Suppressor macrophage (primary cell): ENCODE data around the gene SEC24B.
"Not testable (repeated sequence)": the region's sequence is repeated elsewhere in the genome, so short reads cannot be mapped to it uniquely, and the experiment has no call there.

ENCODE experiments used
- DNase-seq, 4 experiments: peaks; one replicate each; pipeline ENCODE4 v3.0.0-alpha.2; 2020 to 2022

SEC24B gene

GRCh38 chr4:109510687-109511086, 77.1 kb downstream of the SEC24B start:
- no peak for DNase-seq

- DNase-seq = no peak
Measured at GRCh38 chr4:109511414-109511813, 77.8 kb downstream of the SEC24B start.

GRCh38 chr4:109513368-109513767, 79.8 kb downstream of the SEC24B start:
- not testable (repeated sequence) for DNase-seq

GRCh38 chr4:109532182-109532581, 98.6 kb downstream of the SEC24B start:
- DNase-seq = no peak

- no peak for DNase-seq
Measured at GRCh38 chr4:109545401-109545800, 111.8 kb downstream of the SEC24B start.

GRCh38 chr4:109547394-109547793, 113.8 kb downstream of the SEC24B start:
- no peak for DNase-seq

GRCh38 chr4:109548655-109549054, 115.0 kb downstream of the SEC24B start:
- DNase-seq = peak; percentile 86 to 95 (median 88)

GRCh38 chr4:109552237-109552636, 118.6 kb downstream of the SEC24B start:
- DNase-seq = no peak

GRCh38 chr4:109553130-109553529, 119.5 kb downstream of the SEC24B start:
- DNase-seq = no peak

GRCh38 chr4:109554971-109555370, 121.4 kb downstream of the SEC24B start:
- no peak for DNase-seq

GRCh38 chr4:109557433-109557832, 123.8 kb downstream of the SEC24B start:
- no peak for DNase-seq

GRCh38 chr4:109558095-109558494, 124.5 kb downstream of the SEC24B start:
- DNase-seq = not testable (repeated sequence)

GRCh38 chr4:109559625-109559982, 126.0 kb downstream of the SEC24B start:
- peak in 3 of 4 experiments; percentile 43 to 50 (median 49) for DNase-seq

GRCh38 chr4:109559983-109560686, 126.5 kb downstream of the SEC24B start, which contains the start of gene MCUB:
TSS of gene MCUB (plus strand) at chr4:109560246. CDS start at chr4:109560338, 92 bp downstream.
- peak; percentile 93 to 96 (median 95) for DNase-seq

GRCh38 chr4:109560687-109561461, 127.3 kb downstream of the SEC24B start:
- DNase-seq = peak; percentile 62 to 81 (median 72)

- no peak for DNase-seq
Measured at GRCh38 chr4:109562457-109563239, 129.0 kb downstream of the SEC24B start.

GRCh38 chr4:109571494-109571893, 137.9 kb downstream of the SEC24B start:
- peak in 1 of 4 experiments; percentile 5 for DNase-seq

- DNase-seq = no peak
Measured at GRCh38 chr4:109572154-109572553, 138.5 kb downstream of the SEC24B start.

- peak; percentile 47 to 68 (median 62) for DNase-seq
Measured at GRCh38 chr4:109574443-109574850, 140.8 kb downstream of the SEC24B start.

GRCh38 chr4:109574931-109575804, 141.6 kb downstream of the SEC24B start:
- DNase-seq = no peak

GRCh38 chr4:109576462-109576861, 142.8 kb downstream of the SEC24B start:
- DNase-seq = peak; percentile 51 to 73 (median 55)

GRCh38 chr4:109578846-109579245, 145.2 kb downstream of the SEC24B start:
- no peak for DNase-seq
